Keratinocyte (primary cell): Measurements from ENCODE around the gene GSDMA. TPM values are rescaled to one million over a fixed set of nuclear protein-coding genes. Genes with fewer than 3 reads are reported as not detected.

Experiments
- DNase-seq: peaks from one replicate; pipeline ENCODE4 v3.0.0-alpha.2; 2011; ENCODE audit warnings: low read depth, missing footprints, low spot score
- FAIRE-seq: peaks from 2 replicates; lab custom pipeline; 2011; peaks lifted over from hg19 to GRCh38; lab: Jason Lieb, UNC
- H2AFZ ChIP-seq: 2 replicates; pipeline ENCODE4 v1.6.0; 2012; ENCODE audit warnings: low read length, control low read depth, inconsistent platforms; ENCODE audit not compliant: control insufficient read depth
- H3K27ac ChIP-seq: 2 replicates; pipeline ENCODE4 v1.5.1; 2011; ENCODE audit warnings: low read length; ENCODE audit not compliant: control insufficient read depth, insufficient read depth
- H3K27me3 ChIP-seq: 3 replicates; pipeline ENCODE4 v1.6.0; 2011; ENCODE audit warnings: low read length; ENCODE audit not compliant: control insufficient read depth, insufficient read depth; ENCODE audit errors: extremely low read depth
- H3K36me3 ChIP-seq, 2 experiments: 2 replicates in 1 of 2; 3 replicates in 1 of 2; pipeline ENCODE4 v1.5.1; 2011; ENCODE audit warnings: low read length in 2 of 2, mild to moderate bottlenecking in 1 of 2; ENCODE audit not compliant: control insufficient read depth in 2 of 2, insufficient read depth in 2 of 2; ENCODE audit errors: extremely low read depth in 1 of 2
- H3K4me1 ChIP-seq: 3 replicates; pipeline ENCODE4 v1.5.1; 2011; ENCODE audit warnings: low read length; ENCODE audit not compliant: control insufficient read depth, insufficient read depth; ENCODE audit errors: extremely low read depth
- H3K4me2 ChIP-seq: 3 replicates; pipeline ENCODE4 v1.6.0; 2011; ENCODE audit warnings: low read depth, low read length; ENCODE audit not compliant: control insufficient read depth, insufficient read depth; ENCODE audit errors: extremely low read depth
- H3K4me3 ChIP-seq, 3 experiments: fragments of 200-600 bp in 1 of 3; sonication (generic) in 1 of 3; 2 replicates in 2 of 3; 3 replicates in 1 of 3; pipeline ENCODE4 v1.5.1; 2011 to 2016; ENCODE audit warnings: low read length in 3 of 3, mild to moderate bottlenecking in 3 of 3, control low read depth in 2 of 3, inconsistent platforms in 1 of 3, low read depth in 1 of 3, mixed read lengths in 1 of 3, mixed run types in 1 of 3, moderate library complexity in 1 of 3; ENCODE audit not compliant: control insufficient read depth in 2 of 3, insufficient read depth in 2 of 3; ENCODE audit errors: extremely low read depth in 1 of 3
- H3K79me2 ChIP-seq: 2 replicates; pipeline ENCODE4 v1.6.0; 2012; ENCODE audit warnings: low read length; ENCODE audit not compliant: control insufficient read depth, insufficient read depth
- H3K9ac ChIP-seq: 3 replicates; pipeline ENCODE4 v1.6.0; 2011; ENCODE audit warnings: low read length; ENCODE audit not compliant: control insufficient read depth, insufficient read depth; ENCODE audit errors: extremely low read depth
- H3K9me1 ChIP-seq: 3 replicates; pipeline ENCODE4 v1.6.0; 2011; ENCODE audit warnings: low read length; ENCODE audit not compliant: control insufficient read depth, insufficient read depth; ENCODE audit errors: extremely low read depth
- H3K9me3 ChIP-seq: 2 replicates; pipeline ENCODE4 v1.5.1; 2012; ENCODE audit warnings: low read depth, low read length; ENCODE audit not compliant: control insufficient read depth
- H4K20me1 ChIP-seq: 3 replicates; pipeline ENCODE4 v1.6.0; 2011; ENCODE audit warnings: low read length; ENCODE audit not compliant: control insufficient read depth, insufficient read depth; ENCODE audit errors: extremely low read depth
- EZH2 ChIP-seq: IDR thresholded peaks from one replicate; pipeline ENCODE4 v1.6.1; 2012; ENCODE audit warnings: inconsistent platforms, mild to moderate bottlenecking, low read length, moderate library complexity
- dilution Hi-C: fragments of 300-500 bp; cut with MboI; formaldehyde crosslinking; loops from one replicate; pipeline ENCODE4 v1.7.0; 2020; ENCODE audit warnings: low sequenced_read_pairs; ENCODE audit not compliant: extremely low pct_ligation_motif_present
- polyA plus RNA-seq, 5 experiments: library from polyadenylated mRNA; depleted of rRNA in 3 of 5; stranded (reverse) in 3 of 5; stranded (forward) in 1 of 5; unstranded in 1 of 5; fragments of >200 nt; gene quantifications; 1 replicate in 1 of 5; 2 replicates in 3 of 5; 3 replicates in 1 of 5; pipeline versions ENCODE4 v1.2.1 to v1.2.3, GENCODE V29; 2011 to 2012; ENCODE audit warnings: missing spikeins in 2 of 5, low read depth in 1 of 5, low replicate concordance in 1 of 5
- small RNA-seq, 3 experiments: library from RNA; depleted of rRNA; stranded (forward); fragments of <200 nt; gene quantifications; one replicate each; pipeline ENCODE3, GENCODE V24; 2012; ENCODE audit warnings: low read depth in 3 of 3, low replicate concordance in 1 of 3; ENCODE audit not compliant: insufficient read length in 3 of 3
- TF ChIP-seq, protein P1 (sequence below), 3 experiments: IDR thresholded peaks in 1 of 3; conservative IDR thresholded peaks in 1 of 3; optimal IDR thresholded peaks in 1 of 3; 2 replicates in 2 of 3; 3 replicates in 1 of 3; pipeline versions ENCODE3 to v1.5.1; 2011; ENCODE audit warnings: low read length in 3 of 3, mild to moderate bottlenecking in 3 of 3, moderate library complexity in 2 of 3, control low read depth in 1 of 3, inconsistent platforms in 1 of 3; ENCODE audit not compliant: insufficient read depth in 2 of 3; ENCODE audit errors: extremely low read depth in 1 of 3

Gene GSDMA
- polyA plus RNA-seq, 1 donor (not counting 4 experiments of a cell fraction or from before 2014, with no cell fraction given), result 5.0 TPM

DNA sequence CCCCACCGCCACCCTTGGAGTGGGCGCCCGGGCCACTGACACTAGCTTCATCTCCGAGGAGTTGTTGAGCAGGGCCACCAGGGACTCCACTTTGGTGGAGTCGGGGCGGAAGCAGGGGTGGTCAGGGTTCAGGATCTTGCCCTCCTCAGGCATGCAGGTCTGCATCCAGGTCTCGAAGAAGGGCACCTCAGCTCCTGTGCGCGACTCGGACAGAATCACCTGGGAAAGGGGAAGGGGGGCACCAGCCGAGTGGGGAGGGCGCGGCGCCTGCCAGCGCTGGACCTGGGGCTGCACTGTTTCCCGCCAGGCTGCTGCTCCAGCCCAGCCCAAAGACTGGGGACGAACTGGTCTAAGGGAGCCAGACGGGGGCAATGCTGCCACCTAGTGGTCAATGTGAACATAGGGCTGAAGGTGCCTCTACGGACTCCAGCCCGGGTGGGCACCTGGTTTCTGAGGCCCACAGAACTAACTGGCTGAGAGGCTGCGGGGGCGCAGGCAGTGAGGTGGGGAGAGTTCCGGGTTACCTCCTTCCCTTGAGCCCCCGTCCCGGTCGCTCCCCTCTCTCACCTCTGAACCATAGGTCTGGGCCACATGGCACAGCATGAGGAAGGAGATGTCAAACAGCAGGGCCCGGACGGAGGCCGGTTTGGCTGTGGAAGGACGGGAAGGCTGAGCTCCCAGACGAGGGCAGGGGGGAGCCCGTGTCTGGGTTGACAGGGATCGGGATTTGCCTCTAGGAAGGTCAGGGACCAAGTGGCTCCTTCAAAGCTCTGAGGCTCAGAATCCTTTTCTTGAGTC is 64.2 kb downstream of the GSDMA start:
- DNase-seq (peak; percentile 65), FAIRE-seq (peak; percentile 70)
- no peaks in the 10 kb centered on the region for H4K20me1 ChIP-seq
- H3K27me3 ChIP-seq, result no peaks in the 10 kb centered on the region
- peak overlapping the region in 1 of 3 experiments; percentile 11 for H3K4me3 ChIP-seq
- H3K79me2 ChIP-seq, result no peaks in the 10 kb centered on the region
- H3K4me1 ChIP-seq, result peaks cover 63% of the 10 kb centered on the region
- peak overlapping the region; percentile 39 for H2AFZ ChIP-seq
- H3K9me1 ChIP-seq, result peaks cover 2% of the 10 kb centered on the region
- peak overlapping the region; percentile 58 for H3K4me2 ChIP-seq
- TF ChIP-seq EZH2, result no peak
- TF ChIP-seq, protein P1, sequence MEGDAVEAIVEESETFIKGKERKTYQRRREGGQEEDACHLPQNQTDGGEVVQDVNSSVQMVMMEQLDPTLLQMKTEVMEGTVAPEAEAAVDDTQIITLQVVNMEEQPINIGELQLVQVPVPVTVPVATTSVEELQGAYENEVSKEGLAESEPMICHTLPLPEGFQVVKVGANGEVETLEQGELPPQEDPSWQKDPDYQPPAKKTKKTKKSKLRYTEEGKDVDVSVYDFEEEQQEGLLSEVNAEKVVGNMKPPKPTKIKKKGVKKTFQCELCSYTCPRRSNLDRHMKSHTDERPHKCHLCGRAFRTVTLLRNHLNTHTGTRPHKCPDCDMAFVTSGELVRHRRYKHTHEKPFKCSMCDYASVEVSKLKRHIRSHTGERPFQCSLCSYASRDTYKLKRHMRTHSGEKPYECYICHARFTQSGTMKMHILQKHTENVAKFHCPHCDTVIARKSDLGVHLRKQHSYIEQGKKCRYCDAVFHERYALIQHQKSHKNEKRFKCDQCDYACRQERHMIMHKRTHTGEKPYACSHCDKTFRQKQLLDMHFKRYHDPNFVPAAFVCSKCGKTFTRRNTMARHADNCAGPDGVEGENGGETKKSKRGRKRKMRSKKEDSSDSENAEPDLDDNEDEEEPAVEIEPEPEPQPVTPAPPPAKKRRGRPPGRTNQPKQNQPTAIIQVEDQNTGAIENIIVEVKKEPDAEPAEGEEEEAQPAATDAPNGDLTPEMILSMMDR (optimal IDR thresholded peaks at IDR 0.05 in 1 of 3, IDR thresholded peaks at IDR 0.05 in 1 of 3, conservative IDR thresholded peaks at IDR 0.05 in 1 of 3; ENCODE audit: extremely low read depth in 1 of 3, insufficient read depth in 2 of 3, low read length in 3 of 3), result peak; percentile 88 to 97 (median 96)
- H3K9ac ChIP-seq, result peak overlapping the region; percentile 38
- no peaks in the 10 kb centered on the region for H3K9me3 ChIP-seq
- dilution Hi-C loops, result no loop called here
- peaks cover 18 to 57% of the 10 kb centered on the region in 2 experiments for H3K36me3 ChIP-seq
- peak overlapping the region; percentile 74 for H3K27ac ChIP-seq

Small RNAs within 50 kb of the gene (small RNA-seq; reads per million reads assigned to genes)
- 38.7 to 690 (median 53.8) reads per million in 3 experiments for gene SNORD124

Other genes starting within 250 kb of the GSDMA start
- 38.4 to 59.0 TPM (median 51.8 TPM) in 3 replicates for gene MIEN1, start 232.5 kb upstream of the GSDMA start, polyA plus RNA-seq
- 4.0 to 5.3 TPM (median 4.2 TPM) in 3 replicates for gene GRB7, start 225.1 kb upstream of the GSDMA start, polyA plus RNA-seq
- gene IKZF3, start 98.7 kb upstream of the GSDMA start, polyA plus RNA-seq, result 0.04 TPM in 1 of 3 replicates, not detected in the others
- not detected in 3 replicates for gene ZPBP2, start 94.8 kb upstream of the GSDMA start, polyA plus RNA-seq
- gene GSDMB, start 44.4 kb upstream of the GSDMA start, polyA plus RNA-seq, result 2.3 to 10.5 TPM (median 7.1 TPM) in 3 replicates
- 22.0 to 91.4 TPM (median 36.3 TPM) in 3 replicates for gene ORMDL3, start 35.4 kb upstream of the GSDMA start, polyA plus RNA-seq
- gene LRRC3C, start 35.3 kb upstream of the GSDMA start, polyA plus RNA-seq, result not detected in 3 replicates
- 97.1 to 169 TPM (median 108 TPM) in 3 replicates for gene PSMD3, start 17.8 kb downstream of the GSDMA start, polyA plus RNA-seq
- gene CSF3, start 52.4 kb downstream of the GSDMA start, polyA plus RNA-seq, result 0.19 to 0.84 TPM (median 0.76 TPM) in 3 replicates
- gene MED24, start 91.4 kb downstream of the GSDMA start, polyA plus RNA-seq, result 45.3 to 77.3 TPM (median 47.2 TPM) in 3 replicates
- 3.3 to 5.9 TPM (median 4.5 TPM) in 3 replicates for gene THRA, start 100.0 kb downstream of the GSDMA start, polyA plus RNA-seq
- gene NR1D1, start 137.6 kb downstream of the GSDMA start, polyA plus RNA-seq, result 0.46 to 7.5 TPM (median 1.0 TPM) in 3 replicates
- 41.8 to 66.8 TPM (median 56.9 TPM) in 3 replicates for gene MSL1, start 159.0 kb downstream of the GSDMA start, polyA plus RNA-seq
- 17.3 to 32.1 TPM (median 26.9 TPM) in 3 replicates for gene CASC3, start 177.5 kb downstream of the GSDMA start, polyA plus RNA-seq
- gene RAPGEFL1, start 214.5 kb downstream of the GSDMA start, polyA plus RNA-seq, result 13.2 to 37.6 TPM (median 21.8 TPM) in 3 replicates